PC-9 (cell line): ENCODE measurements around the gene TTLL1.

ENCODE experiments used
- CTCF ChIP-seq: fragments of 200-600 bp; sonication (generic); conservative IDR thresholded peaks from 2 replicates; pipeline ENCODE4 v1.6.1; 2017; ENCODE audit warnings: mixed run types, antibody characterized with exemption, mild to moderate bottlenecking, moderate library complexity
- EZH2 ChIP-seq: fragments of 200-600 bp; sonication (generic); IDR thresholded peaks from 2 replicates; pipeline ENCODE4 v1.8.0; 2017; ENCODE audit warnings: antibody characterized with exemption, low read depth

GRCh38 chr22:43018615-43019014, 70.6 kb downstream of the TTLL1 start:
- no peak for TF ChIP-seq CTCF
- no peak for TF ChIP-seq EZH2
